Muscle layer of colon (tissue), 2 donors: Measurements from ENCODE around the gene WLS.

Source experiments
- H3K27ac ChIP-seq: one replicate; pipeline ENCODE4 v1.7.0; 2013; ENCODE audit warnings: low read depth, mild to moderate bottlenecking, low read length, moderate library complexity
- H3K27me3 ChIP-seq, 2 donors: one replicate each; pipeline ENCODE4 v1.7.0; 2013; ENCODE audit warnings: low read length in 2 of 2, mild to moderate bottlenecking in 2 of 2; ENCODE audit not compliant: insufficient read depth in 2 of 2, control insufficient read depth in 1 of 2
- H3K36me3 ChIP-seq: one replicate; pipeline ENCODE4 v1.7.0; 2013; ENCODE audit warnings: mild to moderate bottlenecking, low read length; ENCODE audit not compliant: insufficient read depth
- H3K4me1 ChIP-seq: one replicate; pipeline ENCODE4 v1.7.0; 2013; ENCODE audit warnings: mild to moderate bottlenecking, low read length; ENCODE audit not compliant: insufficient read depth
- H3K4me3 ChIP-seq, 2 donors: one replicate each; pipeline ENCODE4 v1.7.0; 2013; ENCODE audit warnings: low read length in 2 of 2, low read depth in 1 of 2, mild to moderate bottlenecking in 1 of 2, moderate library complexity in 1 of 2
- H3K9ac ChIP-seq: one replicate; pipeline ENCODE4 v1.7.0; 2013; ENCODE audit warnings: low read length
- H3K9me3 ChIP-seq: one replicate; pipeline ENCODE4 v1.7.0; 2013; ENCODE audit warnings: mild to moderate bottlenecking, low read length
- donor health status: abdominal sarcoma.
- donor health status: Adenocarcinoma of cecum.

WLS gene

GRCh38 chr1:68196676-68197075, 35.6 kb downstream of the WLS start:
- peaks cover 42% of the 10 kb centered on the region for H3K4me1 ChIP-seq
- H3K4me3 ChIP-seq, result no peak overlapping the region
- H3K9me3 ChIP-seq, result no peaks in the 10 kb centered on the region
- H3K27ac ChIP-seq, result no peak overlapping the region
- no peak overlapping the region for H3K9ac ChIP-seq
- H3K27me3 ChIP-seq, result no peaks in the 10 kb centered on the region
- peaks cover 9% of the 10 kb centered on the region for H3K36me3 ChIP-seq

DNA sequence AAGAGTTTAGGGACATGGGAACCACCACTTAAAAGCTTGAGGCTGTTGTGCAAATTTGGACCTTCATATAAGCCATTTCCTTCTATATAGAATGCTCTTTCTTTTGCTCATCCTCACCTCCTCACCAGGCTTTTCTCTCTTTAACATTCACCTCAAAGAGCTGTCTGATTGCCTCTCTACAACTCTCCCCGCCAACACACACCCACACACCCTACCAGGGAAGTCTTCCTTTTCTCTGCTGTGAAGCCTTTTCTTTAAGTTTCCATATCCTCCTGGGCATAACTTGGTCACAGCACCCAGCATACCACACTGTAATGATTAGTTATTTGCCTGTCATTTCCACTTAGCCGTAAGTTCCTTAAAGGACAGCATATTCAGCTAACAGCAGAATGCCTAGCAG, 40.6 kb downstream of the WLS start:
- Histone ChIP-seq H3K27me3 (no peaks in the 10 kb centered on the region), H3K36me3 (peaks cover 27% of the 10 kb centered on the region), H3K9me3 (no peaks in the 10 kb centered on the region), H3K27ac (no peak overlapping the region), H3K4me1 (peaks cover 15% of the 10 kb centered on the region), H3K4me3 (no peak overlapping the region), H3K9ac (no peak overlapping the region)

- Histone ChIP-seq H3K9me3 (no peaks in the 10 kb centered on the region), H3K27ac (peak overlapping the region; percentile 28), H3K4me3 (no peak overlapping the region), H3K4me1 (peaks cover 12% of the 10 kb centered on the region), H3K27me3 (no peaks in the 10 kb centered on the region), H3K9ac (no peak overlapping the region), H3K36me3 (peaks cover 41% of the 10 kb centered on the region)
Observed at GRCh38 chr1:68188644-68189340, 43.5 kb downstream of the WLS start.

DNA sequence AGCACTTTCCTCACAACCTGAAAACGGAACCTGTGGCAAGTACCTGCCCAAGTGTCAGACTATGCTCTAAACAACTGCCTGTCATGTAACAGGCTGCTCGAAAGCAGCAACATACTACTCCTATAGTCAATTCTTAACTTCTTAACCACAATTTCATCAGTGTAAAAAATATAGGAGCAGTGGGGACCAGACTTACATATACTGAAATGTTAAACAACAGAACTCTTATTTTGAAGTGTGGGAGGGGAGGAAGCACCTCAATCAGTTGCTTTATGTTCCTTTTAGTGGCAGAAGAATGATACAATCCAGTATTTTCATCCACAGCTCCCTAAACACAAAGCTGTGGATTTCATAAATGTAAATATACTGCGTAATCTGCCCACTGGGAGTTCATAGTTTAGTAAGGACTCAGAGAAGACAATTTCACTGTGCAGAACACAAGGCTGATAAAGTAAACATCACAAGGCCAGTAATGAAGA, 44.2 kb downstream of the WLS start:
- Histone ChIP-seq H3K27ac (peak overlapping the region; percentile 28), H3K4me1 (peaks cover 12% of the 10 kb centered on the region), H3K36me3 (peaks cover 41% of the 10 kb centered on the region), H3K27me3 (no peaks in the 10 kb centered on the region), H3K9ac (no peak overlapping the region), H3K4me3 (no peak overlapping the region), H3K9me3 (no peaks in the 10 kb centered on the region)

- Histone ChIP-seq H3K4me1 (peaks cover 12% of the 10 kb centered on the region), H3K27ac (no peak overlapping the region), H3K9ac (no peak overlapping the region), H3K9me3 (no peaks in the 10 kb centered on the region), H3K4me3 (no peak overlapping the region), H3K27me3 (no peaks in the 10 kb centered on the region), H3K36me3 (peaks cover 25% of the 10 kb centered on the region)
Observed at GRCh38 chr1:68185743-68186142, 46.6 kb downstream of the WLS start.

DNA sequence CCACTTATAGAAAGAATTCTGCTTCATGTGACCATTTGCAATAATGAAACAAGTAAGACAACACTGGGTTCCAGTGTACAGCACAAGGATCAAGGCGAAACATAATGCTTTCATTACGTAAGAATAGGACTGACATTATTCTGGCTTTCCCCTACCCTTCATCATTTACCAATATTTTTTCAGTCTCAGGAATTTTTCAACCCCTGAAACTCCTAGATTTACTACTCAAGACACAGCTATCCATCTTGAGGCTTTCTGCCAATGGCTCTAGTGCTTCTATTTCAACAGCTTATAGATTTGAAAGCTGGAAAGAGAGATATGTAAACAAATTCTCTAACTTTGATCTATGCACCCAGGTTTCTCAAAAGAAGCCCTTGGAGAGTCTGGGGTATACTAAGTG, 48.4 kb downstream of the WLS start:
- Histone ChIP-seq H3K9me3 (no peaks in the 10 kb centered on the region), H3K27me3 (no peaks in the 10 kb centered on the region), H3K4me3 (no peak overlapping the region), H3K27ac (no peak overlapping the region), H3K36me3 (peaks cover 18% of the 10 kb centered on the region), H3K4me1 (peaks cover 11% of the 10 kb centered on the region), H3K9ac (no peak overlapping the region)

DNA sequence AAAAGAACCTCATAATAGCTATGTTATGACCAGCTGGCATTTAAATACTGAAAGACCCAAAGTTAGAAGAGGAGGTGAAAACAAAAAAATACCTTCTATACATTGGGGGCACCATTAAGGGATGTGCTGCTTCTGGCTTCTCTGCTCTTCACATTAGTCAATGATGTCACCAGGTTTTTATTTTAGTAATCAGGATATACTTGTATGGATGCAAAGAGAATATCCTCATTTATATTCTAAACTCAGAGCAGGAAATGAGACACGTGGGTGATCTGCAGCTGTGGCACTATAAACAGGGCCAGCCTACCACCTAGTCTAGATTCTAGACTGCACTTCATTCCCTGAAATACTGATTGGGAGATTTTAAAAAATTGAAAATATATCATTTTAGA, 51.2 kb downstream of the WLS start:
- H3K9ac ChIP-seq, result no peak overlapping the region
- no peak overlapping the region for H3K4me3 ChIP-seq
- H3K4me1 ChIP-seq, result peaks cover 12% of the 10 kb centered on the region
- H3K9me3 ChIP-seq, result no peaks in the 10 kb centered on the region
- H3K27ac ChIP-seq, result no peak overlapping the region
- H3K27me3 ChIP-seq, result no peaks in the 10 kb centered on the region
- H3K36me3 ChIP-seq, result peaks cover 14% of the 10 kb centered on the region

DNA sequence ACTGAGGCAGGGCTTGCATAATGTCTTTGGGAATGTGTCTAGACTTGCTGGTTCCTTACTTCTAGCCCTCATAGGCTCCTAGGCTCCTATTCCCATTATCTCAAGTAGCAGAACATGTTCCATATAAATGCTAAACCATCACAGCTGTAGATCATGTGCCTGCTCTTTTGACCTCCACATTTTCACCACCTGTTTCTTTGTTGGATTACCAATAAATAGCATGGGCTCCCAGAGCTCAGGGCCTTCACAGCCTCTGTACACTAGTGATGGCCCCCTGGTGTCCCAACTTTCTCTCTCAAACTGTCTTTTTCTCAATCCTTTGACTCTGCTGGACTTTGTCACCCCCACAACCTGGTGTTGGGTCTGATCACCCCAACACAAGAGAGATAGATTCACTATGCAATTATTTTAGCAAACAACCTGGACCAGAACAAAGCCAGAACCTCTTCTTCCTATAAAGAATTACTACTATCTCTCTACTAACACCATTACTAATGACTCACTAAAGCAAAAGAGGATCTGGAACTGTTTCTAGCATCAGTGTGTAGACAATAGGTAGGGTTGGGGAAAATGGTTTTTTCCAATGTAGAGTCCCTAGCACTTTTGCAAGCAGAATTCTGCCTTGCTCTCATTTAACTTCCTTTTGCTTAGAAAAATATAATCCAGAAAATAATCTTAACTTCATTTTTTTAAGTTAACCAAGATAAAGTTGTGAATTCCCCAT, 51.7 kb downstream of the WLS start:
- H3K9ac ChIP-seq, result no peak overlapping the region
- H3K4me3 ChIP-seq, result no peak overlapping the region
- H3K36me3 ChIP-seq, result peaks cover 10% of the 10 kb centered on the region
- no peaks in the 10 kb centered on the region for H3K9me3 ChIP-seq
- peaks cover 17% of the 10 kb centered on the region for H3K4me1 ChIP-seq
- no peak overlapping the region for H3K27ac ChIP-seq
- H3K27me3 ChIP-seq, result no peaks in the 10 kb centered on the region

GRCh38 chr1:68178821-68179490, 53.4 kb downstream of the WLS start:
- Histone ChIP-seq H3K27ac (no peak overlapping the region), H3K27me3 (no peaks in the 10 kb centered on the region), H3K9ac (no peak overlapping the region), H3K36me3 (no peaks in the 10 kb centered on the region), H3K9me3 (no peaks in the 10 kb centered on the region), H3K4me1 (peaks cover 34% of the 10 kb centered on the region), H3K4me3 (no peak overlapping the region)

DNA sequence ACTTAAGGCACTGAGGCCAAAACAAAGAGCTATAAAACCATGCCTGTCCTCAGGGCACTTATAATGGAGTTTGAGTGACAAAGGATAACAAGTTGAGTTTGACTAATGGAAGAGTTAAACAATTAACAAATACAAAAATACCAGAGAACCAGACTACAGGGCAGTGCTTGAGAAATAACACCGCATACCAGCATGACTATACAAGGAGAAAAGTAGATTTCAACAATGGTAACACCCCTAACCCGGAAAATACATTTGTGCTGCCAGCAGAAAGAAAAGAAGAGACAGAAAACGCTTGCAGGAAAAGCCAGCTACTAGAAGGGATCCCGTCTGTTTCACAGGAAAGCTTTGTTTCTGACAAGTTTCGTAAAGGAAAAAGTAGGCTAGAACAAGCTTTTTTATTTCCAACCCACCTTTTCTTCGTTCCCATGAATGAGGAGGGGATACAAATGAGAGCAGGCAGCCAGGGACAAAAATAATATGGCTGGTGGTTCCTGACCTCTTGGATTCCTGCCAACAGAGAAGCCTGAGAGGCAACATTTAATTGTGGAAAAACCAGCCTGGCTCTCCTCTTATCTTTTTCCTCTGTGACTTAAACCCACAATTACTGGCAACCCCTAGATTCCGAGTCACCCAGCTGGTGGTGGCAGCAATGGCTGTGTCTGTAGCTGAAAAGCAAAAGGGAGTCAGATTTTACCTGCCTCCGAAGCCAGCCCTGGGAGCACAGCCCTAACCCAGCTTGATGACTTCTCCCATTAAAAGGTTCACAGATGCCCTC, 56.5 kb downstream of the WLS start:
- Histone ChIP-seq H3K9ac (no peak overlapping the region), H3K27ac (peak overlapping the region; percentile 64), H3K27me3 (no peaks in the 10 kb centered on the region), H3K9me3 (no peaks in the 10 kb centered on the region), H3K4me1 (peaks cover 47% of the 10 kb centered on the region), H3K36me3 (no peaks in the 10 kb centered on the region), H3K4me3 (no peak overlapping the region)

DNA sequence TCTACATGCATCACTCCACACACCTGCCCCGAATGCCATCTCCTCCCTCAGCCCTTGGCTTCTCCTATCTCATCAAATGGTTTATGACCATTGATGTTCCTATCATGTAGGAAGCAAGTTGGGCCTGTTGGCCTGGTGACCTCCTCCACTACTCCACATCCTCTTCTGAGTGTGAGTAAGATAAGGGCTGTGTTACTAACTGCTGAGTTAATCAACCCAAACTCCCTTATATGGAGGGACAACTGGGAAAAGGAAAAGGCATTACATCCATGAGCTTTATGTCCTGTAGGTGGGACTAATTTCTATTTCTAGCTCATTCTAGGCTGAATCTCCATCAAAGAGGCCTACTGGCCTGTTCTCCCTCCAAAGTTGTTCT, 57.6 kb downstream of the WLS start:
- H3K27me3 ChIP-seq, result no peaks in the 10 kb centered on the region
- peak overlapping the region in 1 of 2 donors; percentile 29 for H3K4me3 ChIP-seq
- no peaks in the 10 kb centered on the region for H3K9me3 ChIP-seq
- no peak overlapping the region for H3K9ac ChIP-seq
- H3K4me1 ChIP-seq, result peaks cover 48% of the 10 kb centered on the region
- peak overlapping the region; percentile 64 for H3K27ac ChIP-seq
- no peaks in the 10 kb centered on the region for H3K36me3 ChIP-seq
